HCT116 (cell line): ENCODE measurements around the gene FLVCR2. TPM values are rescaled to one million over a fixed set of nuclear protein-coding genes. Genes with fewer than 3 reads are reported as not detected.

ENCODE experiments used
- ATAC-seq: fragments of 200-7000 bp; cut with Tn5 transposase; 2 replicates; pipeline ENCODE4 v1.9.1; 2020; ENCODE audit warnings: mild to moderate bottlenecking, moderate library complexity
- BruUV-seq: library from RNA; stranded (reverse); fragments of 400-500 nt; replicated peaks from 2 replicates; lab custom pipeline; 2021; lab: Mats Ljungman, UMichigan
- CTCF ChIA-PET: fragments of 300-600 bp; sonication (Branson Sonifier 250); formaldehyde crosslinking; loops from one replicate; lab custom pipeline; 2021; ENCODE audit warnings: antibody characterized with exemption; lab: Charles Lee
- POLR2A ChIA-PET: fragments of 300-600, 350-600 bp; sonication (Branson Sonifier 250); formaldehyde crosslinking; loops from one replicate; lab custom pipeline; 2021; ENCODE audit warnings: antibody characterized with exemption; lab: Charles Lee
- RAD21 ChIA-PET, 2 experiments: fragments of 300-600 bp; sonication (Branson Sonifier 250); formaldehyde crosslinking; loops; one replicate each; lab custom pipeline; 2023; ENCODE audit warnings: low total read pairs in 2 of 2; ENCODE audit not compliant: uncharacterized antibody in 2 of 2, unreplicated experiment in 2 of 2, low non-redundant PET in 1 of 2; lab: Charles Lee
- DNase-seq: peaks from one replicate; pipeline ENCODE4 v3.0.0-alpha.2; 2010; ENCODE audit warnings: low read depth, low spot score
- H2AFZ ChIP-seq: fragments of 200-600 bp; shearing (Covaris generic), sonication (generic); 2 replicates; pipeline ENCODE4 v1.6.1; 2017; ENCODE audit warnings: low read depth, mixed run types, mixed read lengths, antibody characterized with exemption, low read length; ENCODE audit not compliant: poor library complexity, severe bottlenecking
- H3K27ac ChIP-seq: 2 replicates; pipeline ENCODE4 v1.5.1; 2012; ENCODE audit warnings: low read depth, low read length
- H3K27me3 ChIP-seq: fragments of 200-600 bp; sonication (generic); 2 replicates; pipeline ENCODE4 v1.6.1; 2016; ENCODE audit warnings: mixed run types, low read length, mixed read lengths; ENCODE audit not compliant: insufficient read depth
- H3K36me3 ChIP-seq, 2 experiments: fragments of 200-500 bp in 1 of 2; fragments of 200-600 bp in 1 of 2; sonication (Bioruptor generic) in 1 of 2; sonication (generic) in 1 of 2; 2 replicates each; pipeline versions ENCODE4 v1.5.1 to v1.6.1; 2014 to 2016; ENCODE audit warnings: low read length in 2 of 2, inconsistent platforms in 1 of 2, mixed read lengths in 1 of 2, mixed run types in 1 of 2; ENCODE audit not compliant: insufficient read depth in 2 of 2, control insufficient read depth in 1 of 2
- H3K4me1 ChIP-seq, 2 experiments: fragments of 200-600 bp in 1 of 2; sonication (generic) in 1 of 2; 2 replicates each; pipeline versions ENCODE4 v1.5.1 to v1.6.1; 2012 to 2017; ENCODE audit warnings: low read length in 2 of 2, inconsistent platforms in 1 of 2, mild to moderate bottlenecking in 1 of 2, mixed read lengths in 1 of 2, mixed run types in 1 of 2, moderate library complexity in 1 of 2; ENCODE audit not compliant: insufficient read depth in 2 of 2, control insufficient read depth in 1 of 2
- H3K4me2 ChIP-seq: fragments of 200-600 bp; sonication (generic); 2 replicates; pipeline ENCODE4 v1.6.1; 2017; ENCODE audit warnings: mixed run types, low read length, mixed read lengths
- H3K4me3 ChIP-seq, 2 experiments: fragments of 200-600 bp in 1 of 2; sonication (generic) in 1 of 2; replicated peaks in 1 of 2; 2 replicates each; pipeline ENCODE4 v1.5.1; 2011 to 2016; ENCODE audit warnings: low read length in 2 of 2, control low read depth in 1 of 2, low read depth in 1 of 2, mild to moderate bottlenecking in 1 of 2, mixed read lengths in 1 of 2, mixed run types in 1 of 2
- H3K79me2 ChIP-seq: fragments of 200-600 bp; sonication (generic); 2 replicates; pipeline ENCODE4 v1.6.1; 2017; ENCODE audit warnings: mild to moderate bottlenecking, mixed run types, low read length, moderate library complexity, mixed read lengths; ENCODE audit not compliant: insufficient read depth
- H3K9ac ChIP-seq: fragments of 200-600 bp; sonication (generic); 2 replicates; pipeline ENCODE4 v1.6.1; 2016; ENCODE audit warnings: low read length, mixed read lengths
- H3K9me2 ChIP-seq: fragments of 200-600 bp; sonication (generic), shearing (Covaris generic); 2 replicates; pipeline ENCODE4 v1.6.1; 2017; ENCODE audit warnings: mixed run types, mild to moderate bottlenecking, moderate library complexity; ENCODE audit not compliant: insufficient read depth
- H3K9me3 ChIP-seq, 2 experiments: fragments of 200-500 bp in 1 of 2; fragments of 200-600 bp in 1 of 2; sonication (Bioruptor generic) in 1 of 2; sonication (generic) in 1 of 2; 2 replicates each; pipeline ENCODE4 v1.6.1; 2014 to 2017; ENCODE audit warnings: low read length in 2 of 2, mixed read lengths in 2 of 2, inconsistent platforms in 1 of 2, low read depth in 1 of 2, mild to moderate bottlenecking in 1 of 2, mixed run types in 1 of 2, moderate library complexity in 1 of 2; ENCODE audit not compliant: control insufficient read depth in 1 of 2, insufficient read depth in 1 of 2
- H4K20me1 ChIP-seq: fragments of 200-600 bp; sonication (generic), shearing (Covaris generic); 2 replicates; pipeline ENCODE4 v1.6.1; 2017; ENCODE audit warnings: mixed run types, mild to moderate bottlenecking, moderate library complexity; ENCODE audit not compliant: insufficient read depth
- CTCF ChIP-seq, 3 experiments: fragments of 200-600 bp in 1 of 3; sonication (generic) in 1 of 3; IDR thresholded peaks in 2 of 3; conservative IDR thresholded peaks in 1 of 3; 2 replicates each; pipeline ENCODE4 v1.5.1; 2012 to 2017; ENCODE audit warnings: low read depth in 2 of 3, low read length in 2 of 3, antibody characterized with exemption in 1 of 3, borderline replicate concordance in 1 of 3, control low read depth in 1 of 3, mild to moderate bottlenecking in 1 of 3, mixed read lengths in 1 of 3, mixed run types in 1 of 3, moderate library complexity in 1 of 3; ENCODE audit not compliant: insufficient read depth in 1 of 3
- FOSL1 ChIP-seq: IDR thresholded peaks from 2 replicates; pipeline ENCODE4 v1.6.1; 2012; ENCODE audit warnings: low read depth
- POLR2A ChIP-seq: IDR thresholded peaks from 2 replicates; pipeline ENCODE4 v1.7.0; 2011; ENCODE audit warnings: borderline replicate concordance; ENCODE audit not compliant: insufficient read depth, insufficient read length; ENCODE audit errors: extremely low read depth
- POLR2AphosphoS5 ChIP-seq: IDR thresholded peaks from 2 replicates; pipeline ENCODE4 v1.6.1; 2011; ENCODE audit warnings: mild to moderate bottlenecking, low read depth, low read length, moderate library complexity
- YY1 ChIP-seq: IDR thresholded peaks from 2 replicates; pipeline ENCODE4 v1.6.1; 2011; ENCODE audit warnings: low read length, low read depth, moderate library complexity, mild to moderate bottlenecking; ENCODE audit not compliant: insufficient replicate concordance; ENCODE audit errors: extremely low read depth
- intact Hi-C: fragments of 100-400 bp; cut with micrococcal nuclease; formaldehyde crosslinking; loops from 2 replicates; pipeline ENCODE4 v1.10.0; 2022
- total RNA-seq: library from RNA; stranded (reverse); gene quantifications from one replicate; pipeline ENCODE4 v1.2.1, GENCODE V29; 2021; ENCODE audit not compliant: unreplicated experiment
- TF ChIP-seq, protein P1 (sequence below): IDR thresholded peaks from 2 replicates; pipeline ENCODE4 v1.6.1; 2012
- TF ChIP-seq, protein P2 (sequence below): IDR thresholded peaks from 2 replicates; pipeline ENCODE4 v1.6.1; 2012; ENCODE audit warnings: low read depth

Gene FLVCR2
- total RNA-seq, 1 experiment from 2014 or later = 0.84 TPM

- H3K79me2 ChIP-seq = no peaks in the 10 kb centered on the region
- no peak overlapping the region for H2AFZ ChIP-seq
- DNase-seq = no peak
- H3K27me3 ChIP-seq = 0 out of 2 replicates have a peak, but pooled peaks cover 6% of the 10 kb centered on the region
- BruUV-seq = no TSS peak
- intact Hi-C loops = no loop called here
- no peaks in the 10 kb centered on the region; a peak in 1 of 4 replicates for H3K9me3 ChIP-seq
- H3K27ac ChIP-seq = no peak overlapping the region
- H3K4me1 ChIP-seq = 0 out of 4 replicates have a peak, but pooled peaks cover 0 to 3% of the 10 kb centered on the region in 2 experiments
- ATAC-seq = no peak
- CTCF ChIA-PET = no interaction called here
- H4K20me1 ChIP-seq = no peaks in the 10 kb centered on the region
- H3K9ac ChIP-seq = no peak overlapping the region
- H3K4me2 ChIP-seq = no peak overlapping the region
- H3K9me2 ChIP-seq = no peaks in the 10 kb centered on the region
- H3K36me3 ChIP-seq = no peaks in the 10 kb centered on the region
- H3K4me3 ChIP-seq = no peak overlapping the region
- RAD21 ChIA-PET = no interaction called here
- POLR2A ChIA-PET = no interaction called here
- TF ChIP-seq, protein P1, sequence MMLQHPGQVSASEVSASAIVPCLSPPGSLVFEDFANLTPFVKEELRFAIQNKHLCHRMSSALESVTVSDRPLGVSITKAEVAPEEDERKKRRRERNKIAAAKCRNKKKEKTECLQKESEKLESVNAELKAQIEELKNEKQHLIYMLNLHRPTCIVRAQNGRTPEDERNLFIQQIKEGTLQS = no peak
- no peak for TF ChIP-seq FOSL1
- TF ChIP-seq YY1 = no peak
- TF ChIP-seq, protein P2, sequence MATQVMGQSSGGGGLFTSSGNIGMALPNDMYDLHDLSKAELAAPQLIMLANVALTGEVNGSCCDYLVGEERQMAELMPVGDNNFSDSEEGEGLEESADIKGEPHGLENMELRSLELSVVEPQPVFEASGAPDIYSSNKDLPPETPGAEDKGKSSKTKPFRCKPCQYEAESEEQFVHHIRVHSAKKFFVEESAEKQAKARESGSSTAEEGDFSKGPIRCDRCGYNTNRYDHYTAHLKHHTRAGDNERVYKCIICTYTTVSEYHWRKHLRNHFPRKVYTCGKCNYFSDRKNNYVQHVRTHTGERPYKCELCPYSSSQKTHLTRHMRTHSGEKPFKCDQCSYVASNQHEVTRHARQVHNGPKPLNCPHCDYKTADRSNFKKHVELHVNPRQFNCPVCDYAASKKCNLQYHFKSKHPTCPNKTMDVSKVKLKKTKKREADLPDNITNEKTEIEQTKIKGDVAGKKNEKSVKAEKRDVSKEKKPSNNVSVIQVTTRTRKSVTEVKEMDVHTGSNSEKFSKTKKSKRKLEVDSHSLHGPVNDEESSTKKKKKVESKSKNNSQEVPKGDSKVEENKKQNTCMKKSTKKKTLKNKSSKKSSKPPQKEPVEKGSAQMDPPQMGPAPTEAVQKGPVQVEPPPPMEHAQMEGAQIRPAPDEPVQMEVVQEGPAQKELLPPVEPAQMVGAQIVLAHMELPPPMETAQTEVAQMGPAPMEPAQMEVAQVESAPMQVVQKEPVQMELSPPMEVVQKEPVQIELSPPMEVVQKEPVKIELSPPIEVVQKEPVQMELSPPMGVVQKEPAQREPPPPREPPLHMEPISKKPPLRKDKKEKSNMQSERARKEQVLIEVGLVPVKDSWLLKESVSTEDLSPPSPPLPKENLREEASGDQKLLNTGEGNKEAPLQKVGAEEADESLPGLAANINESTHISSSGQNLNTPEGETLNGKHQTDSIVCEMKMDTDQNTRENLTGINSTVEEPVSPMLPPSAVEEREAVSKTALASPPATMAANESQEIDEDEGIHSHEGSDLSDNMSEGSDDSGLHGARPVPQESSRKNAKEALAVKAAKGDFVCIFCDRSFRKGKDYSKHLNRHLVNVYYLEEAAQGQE = no peak
- no peak for TF ChIP-seq POLR2A
- TF ChIP-seq CTCF (IDR thresholded peaks at IDR 0.05 in 2 of 3, conservative IDR thresholded peaks at IDR 0.05 in 1 of 3; ENCODE audit: borderline replicate concordance in 1 of 3, insufficient read depth in 1 of 3, low read depth in 2 of 3, low read length in 2 of 3) = no peak
- no peak for TF ChIP-seq POLR2AphosphoS5
Observed at GRCh38 chr14:75602503-75602902, 24.1 kb downstream of the FLVCR2 start.
